Tibial nerve (tissue), 4 donors: ENCODE data around the gene GPR27.

Experiments
- EP300 ChIP-seq, 2 donors: sonication (generic); formaldehyde crosslinking; IDR thresholded peaks; one replicate each; pipeline ENCODE4 v1.6.1; 2017; ENCODE audit warnings: antibody characterized with exemption in 2 of 2, mild to moderate bottlenecking in 1 of 2
- POLR2A ChIP-seq, 2 donors: fragments of 450-650 bp; IDR thresholded peaks; one replicate each; pipeline ENCODE4 v1.6.1; 2017; ENCODE audit warnings: antibody characterized with exemption in 2 of 2, mild to moderate bottlenecking in 2 of 2, moderate library complexity in 2 of 2
- TF ChIP-seq, protein P1 (sequence below), 5 experiments: fragments of 200-600 bp in 3 of 5; fragments of 450-650 bp in 2 of 5; sonication (generic) in 3 of 5; IDR thresholded peaks; one replicate each; pipeline ENCODE4 v1.5.1; 2016 to 2019; ENCODE audit warnings: antibody characterized with exemption in 5 of 5, mild to moderate bottlenecking in 3 of 5, moderate library complexity in 2 of 5

DNA sequence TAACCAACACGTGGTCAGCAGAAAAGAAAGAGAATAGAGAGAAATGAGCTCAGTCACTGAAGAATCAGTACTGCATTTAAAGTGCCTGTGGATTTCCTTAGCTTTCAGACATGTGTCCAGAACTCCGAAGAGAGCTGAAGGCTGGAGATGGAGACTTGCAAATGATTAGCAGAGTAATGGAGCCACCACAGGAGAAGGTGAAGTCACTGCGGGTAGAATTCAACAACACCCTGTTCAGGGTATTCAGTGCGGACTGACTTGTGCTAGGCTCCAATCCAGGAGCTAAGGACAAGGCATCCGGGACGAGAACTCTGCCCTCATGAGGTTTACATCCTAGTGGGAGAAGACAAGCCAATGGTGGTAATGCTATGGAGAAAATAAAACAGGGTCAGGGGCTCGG, 32.7 kb upstream of the GPR27 start:
- TF ChIP-seq, protein P1, sequence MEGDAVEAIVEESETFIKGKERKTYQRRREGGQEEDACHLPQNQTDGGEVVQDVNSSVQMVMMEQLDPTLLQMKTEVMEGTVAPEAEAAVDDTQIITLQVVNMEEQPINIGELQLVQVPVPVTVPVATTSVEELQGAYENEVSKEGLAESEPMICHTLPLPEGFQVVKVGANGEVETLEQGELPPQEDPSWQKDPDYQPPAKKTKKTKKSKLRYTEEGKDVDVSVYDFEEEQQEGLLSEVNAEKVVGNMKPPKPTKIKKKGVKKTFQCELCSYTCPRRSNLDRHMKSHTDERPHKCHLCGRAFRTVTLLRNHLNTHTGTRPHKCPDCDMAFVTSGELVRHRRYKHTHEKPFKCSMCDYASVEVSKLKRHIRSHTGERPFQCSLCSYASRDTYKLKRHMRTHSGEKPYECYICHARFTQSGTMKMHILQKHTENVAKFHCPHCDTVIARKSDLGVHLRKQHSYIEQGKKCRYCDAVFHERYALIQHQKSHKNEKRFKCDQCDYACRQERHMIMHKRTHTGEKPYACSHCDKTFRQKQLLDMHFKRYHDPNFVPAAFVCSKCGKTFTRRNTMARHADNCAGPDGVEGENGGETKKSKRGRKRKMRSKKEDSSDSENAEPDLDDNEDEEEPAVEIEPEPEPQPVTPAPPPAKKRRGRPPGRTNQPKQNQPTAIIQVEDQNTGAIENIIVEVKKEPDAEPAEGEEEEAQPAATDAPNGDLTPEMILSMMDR (IDR thresholded peaks at IDR 0.05), result no peak
- TF ChIP-seq EP300 (IDR thresholded peaks at IDR 0.05) (no peak), POLR2A (IDR thresholded peaks at IDR 0.05) (no peak)
